Measurements from ENCODE around the gene RASSF5. TPM values are rescaled to one million over a fixed set of nuclear protein-coding genes. Genes with fewer than 3 reads are reported as not detected.

The RASSF5 gene
- total RNA-seq, 1 experiment from 2014 or later = 0.75 TPM

- Histone ChIP-seq H3K9me3 (ENCODE audit: low read depth, low read length, poor library complexity, severe bottlenecking) (no peaks in the 10 kb centered on the region), H3K4me3 (ENCODE audit: low read depth, low read length, poor library complexity, severe bottlenecking) (no peak overlapping the region), H3K4me1 (ENCODE audit: insufficient read depth, low read length, poor library complexity, severe bottlenecking) (no peaks in the 10 kb centered on the region), H3K36me3 (ENCODE audit: insufficient read depth, low read length, poor library complexity, severe bottlenecking) (no peaks in the 10 kb centered on the region), H3K27ac (ENCODE audit: low read depth, low read length, poor library complexity, severe bottlenecking) (no peak overlapping the region), H3K27me3 (replicated peaks; ENCODE audit: insufficient read depth, low read depth, low read length, poor library complexity) (no peaks in the 10 kb centered on the region)
- POLR2A ChIA-PET (ENCODE audit: low non-redundant PET) = no interaction called here
- BruUV-seq (replicated peaks) = no TSS peak
- no peak for DNase-seq (ENCODE audit: low spot score)
- CTCF ChIA-PET = interaction anchor here (0.6 kb wide), 1 partner anchor 10 kb away, joined by 7 read pairs; no protein-coding TSS in a partner anchor
- TF ChIP-seq EZH2 (IDR thresholded peaks at IDR 0.05; ENCODE audit: borderline replicate concordance, low read depth, low read length, poor library complexity, severe bottlenecking) (no peak), CTCF (conservative IDR thresholded peaks at IDR 0.05; ENCODE audit: low read depth, low read length) (no peak)
- intact Hi-C loops (cut with micrococcal nuclease; ENCODE audit: unreplicated experiment) = no loop called here
These were observed 44.1 kb downstream of the RASSF5 start for GRCh38 chr1:206551296-206551985.

- no peaks in the 10 kb centered on the region for H3K9me3 ChIP-seq (ENCODE audit: low read depth, low read length, poor library complexity, severe bottlenecking)
- ChIA-PET POLR2A (ENCODE audit: low non-redundant PET) (no interaction called here), CTCF (no interaction called here)
- no TSS peak for BruUV-seq (replicated peaks)
- intact Hi-C loops (cut with micrococcal nuclease; ENCODE audit: unreplicated experiment) = no loop called here
- no peak overlapping the region for H3K4me3 ChIP-seq (ENCODE audit: low read depth, low read length, poor library complexity, severe bottlenecking)
- TF ChIP-seq CTCF (conservative IDR thresholded peaks at IDR 0.05; ENCODE audit: low read depth, low read length) (no peak), EZH2 (IDR thresholded peaks at IDR 0.05; ENCODE audit: borderline replicate concordance, low read depth, low read length, poor library complexity, severe bottlenecking) (no peak)
- DNase-seq (ENCODE audit: low spot score) = no peak
- no peaks in the 10 kb centered on the region for H3K4me1 ChIP-seq (ENCODE audit: insufficient read depth, low read length, poor library complexity, severe bottlenecking)
- no peaks in the 10 kb centered on the region for H3K36me3 ChIP-seq (ENCODE audit: insufficient read depth, low read length, poor library complexity, severe bottlenecking)
- no peaks in the 10 kb centered on the region for H3K27me3 ChIP-seq (replicated peaks; ENCODE audit: insufficient read depth, low read depth, low read length, poor library complexity)
- no peak overlapping the region for H3K27ac ChIP-seq (ENCODE audit: low read depth, low read length, poor library complexity, severe bottlenecking)
These were observed 44.6 kb downstream of the RASSF5 start for GRCh38 chr1:206551986-206552326.

- DNase-seq (ENCODE audit: low spot score) = no peak
- Histone ChIP-seq H3K27me3 (replicated peaks; ENCODE audit: insufficient read depth, low read depth, low read length, poor library complexity) (no peaks in the 10 kb centered on the region), H3K27ac (ENCODE audit: low read depth, low read length, poor library complexity, severe bottlenecking) (no peak overlapping the region), H3K36me3 (ENCODE audit: insufficient read depth, low read length, poor library complexity, severe bottlenecking) (no peaks in the 10 kb centered on the region), H3K4me3 (ENCODE audit: low read depth, low read length, poor library complexity, severe bottlenecking) (no peak overlapping the region), H3K9me3 (ENCODE audit: low read depth, low read length, poor library complexity, severe bottlenecking) (no peaks in the 10 kb centered on the region), H3K4me1 (ENCODE audit: insufficient read depth, low read length, poor library complexity, severe bottlenecking) (peaks cover 3% of the 10 kb centered on the region)
- ChIA-PET CTCF (no interaction called here), POLR2A (ENCODE audit: low non-redundant PET) (no interaction called here)
- BruUV-seq (replicated peaks) = no TSS peak
- intact Hi-C loops (cut with micrococcal nuclease; ENCODE audit: unreplicated experiment) = no loop called here
- TF ChIP-seq CTCF (conservative IDR thresholded peaks at IDR 0.05; ENCODE audit: low read depth, low read length) = no peak
These were observed 46.9 kb downstream of the RASSF5 start for GRCh38 chr1:206554211-206554610.

All from A673 (cell line).